ENCODE results near the gene N4BP2L1. TPM values are rescaled to one million over a fixed set of nuclear protein-coding genes. Genes with fewer than 3 reads are reported as not detected.
"Not testable (repeated sequence)": the region's sequence is repeated elsewhere in the genome, so short reads cannot be mapped to it uniquely, and the experiment has no call there.

The N4BP2L1 gene
- total and polyA plus RNA-seq, 4 experiments from 2014 or later, result 43.3 to 80.1 (median 51.8) TPM

DNA sequence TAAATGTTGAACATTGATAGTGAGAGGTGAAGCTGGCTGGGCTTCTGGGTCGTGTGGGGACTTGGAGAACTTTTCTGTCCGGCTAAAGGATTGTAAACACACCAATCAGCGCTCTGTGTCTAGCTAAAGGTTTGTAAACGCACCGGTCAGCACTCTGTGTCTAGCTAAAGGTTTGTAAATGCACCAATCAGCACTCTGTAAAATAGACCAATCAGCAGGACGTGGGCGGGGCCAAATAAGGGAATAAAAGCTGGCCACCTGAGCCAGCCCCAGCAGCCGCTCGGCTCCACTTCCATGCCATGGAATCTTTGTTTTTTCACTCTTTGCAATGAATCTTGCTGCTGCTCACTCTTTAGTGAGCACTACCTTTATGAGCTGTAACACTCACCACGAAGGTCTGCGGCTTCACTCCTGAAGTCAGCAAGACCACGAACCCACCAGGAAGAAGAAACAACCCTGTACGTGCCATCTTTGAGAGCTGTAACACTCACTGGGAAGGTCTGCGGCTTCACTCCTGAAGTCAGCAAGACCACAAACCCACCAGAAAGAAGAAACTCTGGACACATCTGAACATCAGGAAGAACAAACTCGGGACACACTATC is 77.0 kb downstream of the N4BP2L1 start:
- H3K4me1 Mint-ChIP-seq; intact Hi-C loops (cut with micrococcal nuclease): not testable (repeated sequence)

More for the DNA sequence above, 77.0 kb downstream of the N4BP2L1 start:
- H3K27me3 ChIP-seq (ENCODE audit: insufficient read depth, low read length); POLR2A ChIA-PET (ENCODE audit: partially characterized antibody); H3K27ac Mint-ChIP-seq; H3K9me3 Mint-ChIP-seq; DNase-seq; H3K9me3 ChIP-seq (ENCODE audit: control insufficient read depth in 1 of 2, low read length in 2 of 2); H3K4me3 ChIP-seq (ENCODE audit: low read length in 2 of 2); H3K4me1 ChIP-seq (ENCODE audit: insufficient read depth, low read length); H3K4me3 Mint-ChIP-seq; H3K27ac ChIP-seq (ENCODE audit: low read depth, low read length); H3K27me3 Mint-ChIP-seq; CTCF ChIA-PET (ENCODE audit: partially characterized antibody); H3K36me3 ChIP-seq (ENCODE audit: insufficient read depth, low read length); H3K36me3 Mint-ChIP-seq: not testable (repeated sequence)

Other genes with a start within 250 kb of the N4BP2L1 start
- not detected for gene ZAR1L, start 112.8 kb downstream of the N4BP2L1 start, total RNA-seq
- gene ZAR1L, start 112.8 kb downstream of the N4BP2L1 start, polyA plus RNA-seq, result not detected
- 1 to 10 TPM; 3.2 TPM for gene BRCA2, start 112.6 kb downstream of the N4BP2L1 start, total RNA-seq
- 1 to 10 TPM in 1 of 2 donors, under 1 TPM in 1; 0.71 to 2.1 TPM for gene BRCA2, start 112.6 kb downstream of the N4BP2L1 start, polyA plus RNA-seq
- 100 to 1,000 TPM; 337 to 351 TPM for gene N4BP2L2, start 110.7 kb upstream of the N4BP2L1 start, total RNA-seq
- gene N4BP2L2, start 110.7 kb upstream of the N4BP2L1 start, polyA plus RNA-seq, result 100 to 1,000 TPM; 144 to 149 TPM
- 10 to 100 TPM; 56.1 to 56.3 TPM for gene PDS5B, start 158.3 kb upstream of the N4BP2L1 start, total RNA-seq
- 10 to 100 TPM; 28.7 TPM for gene PDS5B, start 158.3 kb upstream of the N4BP2L1 start, polyA plus RNA-seq

Data from CD4-positive, alpha-beta memory T cell (primary cell).